HG03159 (cell line): ENCODE results near the gene DLK2.
"Not testable (repeated sequence)": the region's sequence is repeated elsewhere in the genome, so short reads cannot be mapped to it uniquely, and the experiment has no call there.

Source experiments
- ATAC-seq: cut with Tn5 transposase; IDR thresholded peaks from one replicate; pipeline ENCODE4 v1.9.1; 2021; ENCODE audit warnings: mild to moderate bottlenecking, moderate library complexity; ENCODE audit not compliant: unreplicated experiment

Gene DLK2

DNA sequence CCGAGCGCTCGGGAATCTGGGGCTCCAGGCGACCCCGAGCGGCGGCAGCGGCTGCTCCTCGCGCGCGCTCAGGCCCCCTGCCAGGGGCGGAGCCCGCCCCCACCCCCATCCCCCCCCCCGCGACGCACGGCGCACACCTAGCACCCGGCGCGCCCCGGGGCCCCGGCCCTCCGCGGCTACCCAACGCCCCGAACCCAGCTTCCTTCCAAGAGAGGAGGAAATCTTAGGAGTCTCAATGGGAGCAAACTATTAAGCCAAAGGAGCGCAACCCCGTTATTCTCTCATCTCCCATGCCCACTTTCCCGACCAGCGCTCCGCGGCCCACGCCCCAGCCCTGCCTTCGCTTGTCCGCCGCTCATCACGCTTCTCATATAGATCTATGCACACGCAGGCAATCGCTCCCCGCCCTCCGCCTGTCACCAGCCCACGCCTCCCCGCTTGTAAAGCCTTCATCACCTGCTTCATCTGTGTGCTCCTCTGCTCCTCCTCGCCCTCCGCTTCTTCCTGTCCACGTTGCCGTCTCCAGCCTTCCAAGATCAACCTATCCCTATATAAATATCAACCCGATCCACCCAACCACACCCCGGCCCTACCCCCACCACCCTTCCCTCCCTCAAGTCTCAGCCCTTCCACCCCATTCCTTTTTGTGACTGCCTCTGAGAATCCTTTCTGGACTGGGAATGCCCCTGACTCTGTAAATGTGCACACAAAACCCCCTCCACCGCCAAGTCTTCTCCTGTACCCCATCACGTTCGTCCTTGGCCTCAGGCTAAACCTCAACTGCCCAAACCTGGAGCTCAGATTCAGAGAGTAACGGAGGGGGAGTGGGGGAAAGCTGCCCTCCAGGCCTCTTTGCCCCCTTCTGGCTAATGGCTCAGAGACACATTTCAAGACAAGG, at the start of gene DLK2:
DLK2 (minus strand) TSS at position 18 of the 898 bp plus-strand sequence. CDS start 723 bp downstream, outside the sequence.
- ATAC-seq: no peak

GRCh38 chr6:43503443-43503842, 48.1 kb upstream of the DLK2 start:
- ATAC-seq: no peak

- no peak for ATAC-seq
These were observed 47.3 kb upstream of the DLK2 start for GRCh38 chr6:43502666-43503065.

DNA sequence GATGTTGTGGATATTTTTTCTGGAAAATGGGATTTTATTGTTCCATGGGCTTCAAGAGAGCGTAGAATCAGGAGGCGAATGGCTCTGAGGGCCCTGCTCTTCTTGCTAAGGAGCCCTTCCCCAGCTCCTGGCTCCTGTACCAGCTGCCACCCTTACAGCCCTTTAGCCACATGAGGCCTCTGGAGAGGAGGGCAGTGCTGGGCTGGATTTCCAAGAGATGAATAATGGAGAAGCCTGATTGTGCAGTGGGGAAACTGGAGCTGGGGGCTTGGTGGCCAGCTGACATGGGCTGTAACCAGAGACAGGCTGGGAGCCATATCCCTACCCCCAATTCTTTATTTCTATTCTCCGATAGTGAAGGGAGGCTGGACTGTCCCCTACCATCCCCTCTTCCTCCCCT, 45.6 kb upstream of the DLK2 start:
- no peak for ATAC-seq

DNA sequence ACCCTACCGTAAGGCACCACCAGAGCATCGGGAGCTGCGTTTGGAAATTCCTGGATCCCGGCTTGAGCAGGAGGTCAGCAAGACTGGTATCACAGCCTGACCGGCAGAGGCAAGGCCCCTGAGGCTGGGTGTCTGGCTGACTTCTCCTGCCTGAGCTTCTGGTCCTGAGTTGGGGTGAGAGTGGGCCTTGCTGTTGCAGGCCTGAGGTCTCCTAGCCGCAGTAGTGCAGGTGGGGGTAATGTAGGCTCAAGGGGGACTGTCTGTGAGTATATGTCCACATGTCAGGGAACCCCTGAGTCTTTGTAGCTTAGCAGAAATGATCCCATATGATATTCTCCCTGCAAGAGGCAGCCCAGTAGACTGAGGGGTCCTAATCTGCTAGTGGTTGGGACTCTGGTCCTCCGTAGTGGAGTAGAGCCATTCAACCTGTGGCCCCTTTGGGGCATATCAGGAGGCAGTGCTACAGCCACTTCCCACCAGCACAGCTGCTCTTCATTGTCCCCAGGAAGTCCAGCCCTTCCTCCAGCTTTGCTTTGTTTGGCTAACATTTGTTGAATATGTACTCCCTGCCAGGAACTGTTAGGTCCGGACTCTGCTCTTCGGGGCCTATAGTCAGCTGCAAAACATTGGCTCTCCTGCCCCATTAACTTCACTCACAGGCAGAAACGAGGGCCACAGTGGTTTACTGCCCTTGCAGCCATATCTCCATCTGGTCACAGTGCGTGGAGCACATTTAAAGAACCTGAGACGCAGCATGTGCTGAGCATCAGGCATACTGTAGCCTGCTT, 43.9 kb upstream of the DLK2 start:
- ATAC-seq: no peak

GRCh38 chr6:43498291-43498690, 42.9 kb upstream of the DLK2 start:
- not testable (repeated sequence) for ATAC-seq

DNA sequence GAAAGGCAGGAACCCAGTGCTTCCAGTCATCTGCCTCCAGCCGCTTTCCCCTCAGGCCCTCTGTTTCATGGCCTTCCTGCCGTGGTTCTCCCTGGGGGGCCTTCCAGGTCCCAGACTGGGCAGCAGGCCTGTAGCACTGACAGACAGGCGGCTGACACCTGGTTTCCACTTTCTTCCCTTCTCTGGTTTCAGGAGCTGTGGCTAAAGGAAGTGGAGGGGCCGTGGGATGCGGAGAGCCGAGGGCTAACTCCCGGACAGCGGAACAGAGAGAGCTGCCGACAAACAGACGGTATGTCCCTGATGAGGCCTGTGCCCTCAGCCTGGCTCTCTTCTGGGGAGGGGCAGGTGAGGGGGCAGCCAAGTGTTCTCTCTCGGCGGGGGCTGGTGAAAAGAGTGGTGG, 42.3 kb upstream of the DLK2 start:
- ATAC-seq: no peak

DNA sequence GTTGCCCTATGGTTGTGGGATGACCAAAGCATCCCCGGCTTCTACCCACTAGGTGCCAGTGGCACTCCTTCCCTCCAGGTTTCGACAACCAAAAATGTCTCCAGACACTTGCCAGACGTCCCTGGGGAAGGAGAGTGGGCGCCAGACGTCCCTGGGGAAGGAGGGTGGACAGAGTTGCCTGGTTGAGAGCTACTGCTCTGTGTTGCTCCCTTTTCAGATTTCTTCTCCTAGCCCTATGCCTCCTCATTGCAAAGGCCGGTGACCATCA, 41.7 kb upstream of the DLK2 start:
- ATAC-seq: no peak

- no peak for ATAC-seq
These were observed 41.2 kb upstream of the DLK2 start for GRCh38 chr6:43496370-43497128.

DNA sequence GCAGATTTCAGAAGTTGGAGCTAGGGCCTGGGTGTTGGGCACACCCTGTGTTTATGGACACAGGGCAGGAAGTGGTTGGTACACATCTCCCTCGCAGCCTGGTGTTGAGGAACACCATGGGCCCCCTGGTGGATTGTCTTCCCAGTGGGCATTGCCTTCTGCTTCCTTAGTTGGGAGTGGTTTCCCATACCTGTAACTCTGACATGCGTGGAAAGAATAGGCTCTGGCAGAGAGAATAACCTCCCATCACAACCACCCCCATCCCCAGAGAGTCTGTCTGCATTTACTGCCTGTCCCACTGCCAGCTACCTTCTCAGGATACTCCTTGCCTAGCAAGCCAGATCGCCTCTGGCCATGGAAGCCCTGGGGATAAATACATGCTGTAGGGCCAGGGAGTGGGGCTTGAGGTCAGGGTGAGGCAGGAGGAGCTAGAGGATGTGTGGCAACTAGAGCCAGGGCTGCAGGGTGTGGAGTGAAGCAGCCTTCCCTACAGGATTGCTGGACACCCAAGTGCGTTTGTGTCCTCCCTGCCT, 40.1 kb upstream of the DLK2 start:
- ATAC-seq: no peak

- ATAC-seq: no peak
These were observed 39.4 kb upstream of the DLK2 start for GRCh38 chr6:43494766-43495165.

- ATAC-seq: no peak
These were observed 39.0 kb upstream of the DLK2 start for GRCh38 chr6:43494321-43494720.

DNA sequence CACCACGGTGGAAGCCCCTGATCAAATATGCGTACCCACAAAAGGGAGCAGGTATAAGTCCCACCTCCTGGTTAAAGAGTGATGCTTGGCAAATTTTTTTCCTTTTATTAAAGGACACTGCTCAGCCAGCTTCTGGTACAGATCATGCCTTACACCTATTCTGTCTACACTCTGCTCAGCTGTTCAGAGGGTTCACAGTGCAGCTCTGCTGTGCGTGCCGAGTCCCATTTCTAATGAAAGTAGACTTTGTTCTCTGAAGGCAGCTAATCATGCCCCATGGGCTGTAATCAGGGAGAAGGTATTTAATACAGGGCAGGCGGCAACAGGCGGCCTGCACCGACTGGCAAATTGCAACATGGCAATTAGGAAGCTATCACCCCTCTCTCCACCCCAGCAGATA, 38.5 kb upstream of the DLK2 start:
- ATAC-seq: no peak

DNA sequence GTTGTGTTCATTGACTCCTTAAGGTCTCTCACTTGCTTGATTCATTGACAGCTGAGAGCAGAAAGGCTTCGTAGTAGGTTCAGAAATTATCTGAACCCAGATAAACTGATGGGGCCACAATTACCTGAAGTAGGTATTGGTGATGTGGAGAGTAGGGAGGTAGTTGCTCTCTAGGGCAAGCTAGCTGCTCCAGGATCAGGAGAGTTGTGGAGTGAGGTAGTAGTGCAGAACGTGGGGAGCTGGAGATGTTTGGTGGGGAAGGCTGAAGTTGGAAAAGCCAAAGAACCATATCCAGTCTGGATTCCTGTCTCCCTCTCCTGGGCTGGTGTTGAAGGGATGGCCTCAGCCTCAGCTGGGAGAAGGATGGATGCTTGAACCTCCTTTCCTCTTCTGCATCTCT, 37.9 kb upstream of the DLK2 start:
- ATAC-seq: no peak

DNA sequence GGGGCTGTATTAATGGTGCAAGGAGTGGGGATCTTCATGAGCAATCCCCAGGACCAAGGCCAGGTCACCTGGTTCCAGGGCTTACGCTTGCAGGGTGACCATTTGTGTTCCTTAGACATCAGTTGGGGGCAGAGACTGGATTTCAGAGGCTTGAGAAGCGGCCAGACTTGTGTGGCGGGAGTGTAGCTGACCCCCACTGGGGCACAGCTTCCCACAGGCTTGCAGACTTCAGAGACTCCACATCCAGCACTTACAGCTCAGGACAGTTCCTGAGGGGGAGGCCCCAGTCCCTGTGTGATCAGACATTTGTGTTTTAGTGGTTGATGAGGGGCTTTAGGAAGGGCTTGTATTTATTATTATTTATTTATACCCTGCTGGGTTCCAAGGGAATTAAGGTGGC, 37.3 kb upstream of the DLK2 start:
- no peak for ATAC-seq

- no peak for ATAC-seq
These were observed 36.7 kb upstream of the DLK2 start for GRCh38 chr6:43491750-43492661.

DNA sequence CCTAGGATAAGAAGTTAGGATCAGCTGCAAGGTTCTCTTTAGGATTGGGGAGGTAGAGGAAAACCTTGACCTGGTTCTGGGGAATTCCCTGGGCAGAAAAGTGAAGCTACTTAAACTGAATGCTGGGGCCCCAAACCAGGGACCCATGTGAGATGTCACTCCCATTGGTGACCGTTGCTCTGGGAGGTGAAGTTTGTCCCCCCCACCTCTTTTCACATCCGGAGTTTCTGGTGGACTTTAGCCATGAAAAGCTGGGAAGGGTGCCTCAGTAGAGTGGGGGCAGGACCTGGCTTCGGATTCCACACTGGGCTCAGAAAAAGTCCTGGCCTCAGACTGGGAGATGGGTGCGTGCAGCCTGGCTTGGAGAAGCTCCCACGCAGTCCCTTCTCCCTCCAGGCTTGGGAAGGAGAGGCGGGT, 35.2 kb upstream of the DLK2 start:
- ATAC-seq: no peak

DNA sequence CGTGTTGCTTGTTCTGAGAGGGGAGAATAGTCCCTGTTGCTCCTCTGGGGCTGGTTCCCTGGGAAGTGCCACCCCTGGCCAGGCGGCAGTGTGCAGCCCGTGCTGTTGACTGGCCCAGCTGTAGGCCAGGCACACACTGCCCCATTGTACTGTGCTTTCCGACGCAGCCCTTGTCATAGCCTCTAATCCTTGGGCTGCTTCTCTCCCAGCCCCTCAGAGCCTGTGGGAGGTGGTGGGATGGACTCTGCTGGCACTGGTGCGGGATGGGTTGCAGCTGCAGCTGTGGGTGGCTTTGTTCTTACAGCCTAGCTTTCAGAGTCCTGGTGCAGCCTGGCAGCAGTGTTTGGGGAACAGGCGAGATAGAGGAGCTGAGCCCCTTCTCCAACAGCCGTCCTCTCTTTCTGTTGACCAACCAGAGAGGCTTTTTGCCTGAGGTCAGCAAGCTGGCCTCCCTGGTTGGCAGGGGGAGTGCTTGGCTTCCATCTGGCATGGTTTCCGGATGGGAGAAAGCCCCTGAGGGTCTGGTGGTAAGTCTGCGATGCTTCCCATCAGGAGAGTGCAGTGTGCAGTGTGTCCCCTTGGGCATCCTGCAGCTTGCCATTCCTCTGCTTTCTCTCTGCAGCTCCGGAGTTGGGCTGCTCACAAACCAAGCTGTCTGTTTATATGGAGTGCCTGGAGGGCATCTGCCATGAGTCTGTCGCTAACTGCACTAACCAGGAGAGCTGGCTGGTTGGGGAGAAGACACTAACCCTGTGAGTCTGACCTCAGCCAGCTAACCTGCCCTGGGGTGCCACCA, 34.1 kb upstream of the DLK2 start:
- ATAC-seq: no peak

- ATAC-seq: no peak
These were observed 33.4 kb upstream of the DLK2 start for GRCh38 chr6:43488667-43489276.
